HepG2 (cell line): Measurements from ENCODE around the gene OTOP3. TPM values are rescaled to one million over a fixed set of nuclear protein-coding genes. Genes with fewer than 3 reads are reported as not detected.

Experiments
- HMGXB4 ChIP-seq, 2 experiments: sonication (generic) in 1 of 2; formaldehyde crosslinking in 1 of 2; IDR thresholded peaks; 2 replicates each; pipeline versions ENCODE4 v1.4.0 to v1.6.1; 2018 to 2020; ENCODE audit warnings: missing genetic modification reagents in 2 of 2, borderline replicate concordance in 1 of 2, low read depth in 1 of 2, mild to moderate bottlenecking in 1 of 2, missing biosample characterization in 1 of 2
- NFAT5 ChIP-seq: sonication (generic); formaldehyde crosslinking; IDR thresholded peaks from 2 replicates; pipeline ENCODE4 v1.4.0; 2020; ENCODE audit warnings: missing genetic modification reagents
- RBM22 ChIP-seq: fragments of 200-400 bp; formaldehyde crosslinking; optimal IDR thresholded peaks from 2 replicates; pipeline ENCODE3; 2017; ENCODE audit warnings: mild to moderate bottlenecking, low read length, moderate library complexity
- THAP11 ChIP-seq: IDR thresholded peaks from 2 replicates; pipeline ENCODE4 v1.6.1; 2016; ENCODE audit warnings: missing biosample characterization, missing genetic modification reagents
- ZKSCAN1 ChIP-seq: fragments of 150-350 bp; IDR thresholded peaks from 2 replicates; pipeline ENCODE4 v1.6.1; 2014; ENCODE audit warnings: low read length
- ZNF362 ChIP-seq: sonication (generic); formaldehyde crosslinking; IDR thresholded peaks from 2 replicates; pipeline ENCODE4 v1.4.0; 2020; ENCODE audit warnings: missing genetic modification reagents, mild to moderate bottlenecking, borderline replicate concordance
- ZNF761 ChIP-seq: sonication (generic); formaldehyde crosslinking; conservative IDR thresholded peaks from 2 replicates; pipeline ENCODE4 v1.4.0; 2020; ENCODE audit warnings: mild to moderate bottlenecking, missing genetic modification reagents
- polyA plus RNA-seq, 8 experiments: library from polyadenylated mRNA; depleted of rRNA in 3 of 8; stranded (reverse) in 7 of 8; unstranded in 1 of 8; fragments of >200 nt; fragmentation: Illumina TruSeq in 4 of 8; extraction: Trizol in 4 of 8; gene quantifications; 2 replicates each; pipeline versions ENCODE4 v1.2.1 to v1.2.3, GENCODE V29; 2011 to 2016; ENCODE audit warnings: low read depth in 4 of 8, missing spikeins in 1 of 8, mixed read lengths in 1 of 8; ENCODE audit not compliant: insufficient read depth in 1 of 8
- total RNA-seq, 5 experiments: library from RNA; depleted of rRNA; stranded (reverse); fragments of >200 nt; fragmentation: Illumina TruSeq; extraction: Trizol; gene quantifications; 2 replicates each; pipeline ENCODE4 v1.2.3, GENCODE V29; 2016; ENCODE audit warnings: low read depth in 1 of 5

OTOP3 gene
- total and polyA plus RNA-seq, 2 of the 13 experiments (the other 11 are each of a cell fraction or from before 2014, with no cell fraction given): not detected

- TF ChIP-seq HMGXB4 (CRISPR knock-in tag; IDR thresholded peaks at IDR 0.05; ENCODE audit: borderline replicate concordance in 1 of 2, low read depth in 1 of 2): no peak
- TF ChIP-seq ZNF761 (CRISPR knock-in tag): no peak
- TF ChIP-seq ZKSCAN1: no peak
- TF ChIP-seq RBM22: no peak
- no peak for TF ChIP-seq NFAT5
- TF ChIP-seq THAP11 (CRISPR knock-in tag): no peak
- TF ChIP-seq ZNF362: no peak
Observed at GRCh38 chr17:74970395-74970794, 34.7 kb downstream of the OTOP3 start (continued).
